GM23338 (cell line): ENCODE data around the gene TOM1L2.

ENCODE experiments used
- CREB1 ChIP-seq: fragments of 250-450 bp; sonication (Bioruptor Pico); IDR thresholded peaks from 2 replicates; pipeline ENCODE4 v1.5.0; 2020; ENCODE audit warnings: low read depth, mild to moderate bottlenecking, moderate library complexity
- EZH2 ChIP-seq: fragments of 200-600 bp; sonication (generic); IDR thresholded peaks from one replicate; pipeline ENCODE4 v1.8.0; 2017; ENCODE audit warnings: antibody characterized with exemption, mild to moderate bottlenecking, low read depth; ENCODE audit not compliant: unreplicated experiment
- EZH2phosphoT487 ChIP-seq: fragments of 200-600 bp; sonication (generic); IDR thresholded peaks from one replicate; pipeline ENCODE4 v1.8.1; 2018; ENCODE audit warnings: antibody characterized with exemption; ENCODE audit not compliant: unreplicated experiment
- JUNB ChIP-seq: IDR thresholded peaks from one replicate; pipeline ENCODE4 v1.6.1; 2016; ENCODE audit warnings: antibody characterized with exemption; ENCODE audit not compliant: unreplicated experiment
- NANOG ChIP-seq: IDR thresholded peaks from 2 replicates; pipeline ENCODE4 v1.6.1; 2016; ENCODE audit warnings: antibody characterized with exemption, borderline replicate concordance
- POLR2AphosphoS5 ChIP-seq: IDR thresholded peaks from 2 replicates; pipeline ENCODE4 v1.6.1; 2016; ENCODE audit warnings: antibody characterized with exemption, low read depth
- STAT1 ChIP-seq: IDR thresholded peaks from one replicate; pipeline ENCODE4 v1.6.1; 2016; ENCODE audit warnings: antibody characterized with exemption; ENCODE audit not compliant: unreplicated experiment
- ZNF114 ChIP-seq: fragments of 250-450 bp; sonication (Bioruptor Pico); IDR thresholded peaks from 2 replicates; pipeline ENCODE4 v1.5.0; 2020; ENCODE audit warnings: mild to moderate bottlenecking, moderate library complexity
- ZNF331 ChIP-seq: fragments of 250-450 bp; sonication (Bioruptor Pico); IDR thresholded peaks from 2 replicates; pipeline ENCODE4 v1.5.0; 2020; ENCODE audit warnings: low read depth, mild to moderate bottlenecking, moderate library complexity
- TF ChIP-seq, protein P1 (sequence below), 2 experiments: fragments of 200-600 bp in 1 of 2; sonication (generic) in 1 of 2; conservative IDR thresholded peaks; 2 replicates each; pipeline versions ENCODE4 v1.5.1 to v1.6.1; 2016 to 2017; ENCODE audit warnings: antibody characterized with exemption in 2 of 2, low read depth in 2 of 2, mild to moderate bottlenecking in 2 of 2, moderate library complexity in 1 of 2
- TF ChIP-seq, protein P2 (sequence below): IDR thresholded peaks from one replicate; pipeline ENCODE4 v1.6.1; 2018; ENCODE audit warnings: antibody characterized with exemption; ENCODE audit not compliant: unreplicated experiment

DNA sequence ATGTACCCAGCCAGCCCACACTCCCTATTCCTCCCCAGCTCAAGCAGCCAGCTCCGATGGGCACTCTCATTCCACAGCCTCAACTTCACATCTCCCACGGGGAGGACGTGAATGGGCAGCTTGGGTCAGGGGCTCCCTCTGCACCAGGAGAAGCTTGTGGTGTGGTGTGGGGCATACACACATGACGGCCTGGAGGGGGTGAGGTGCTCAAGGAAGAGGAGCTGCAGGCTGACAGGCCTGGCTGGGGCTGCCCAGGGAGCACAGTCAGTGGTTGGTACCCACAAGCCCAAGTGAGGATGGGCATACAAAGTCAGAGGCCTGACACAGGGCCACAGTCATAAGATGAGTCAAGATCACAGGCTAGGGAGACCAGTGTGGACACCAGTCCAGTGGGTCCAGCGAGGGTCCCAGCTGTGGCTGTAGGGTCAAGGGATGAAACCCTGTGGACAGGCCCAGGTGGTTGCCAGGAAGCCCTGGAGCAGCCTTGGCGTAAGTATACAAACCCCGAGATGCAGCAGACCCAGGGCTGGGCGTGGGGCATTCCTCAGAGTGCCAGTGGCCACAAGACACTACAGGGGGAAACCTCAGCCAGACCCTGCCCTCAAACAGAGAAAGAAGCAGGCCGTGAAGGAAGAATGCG lies 4.9 kb upstream of the TOM1L2 start:
- TF ChIP-seq, protein P1, sequence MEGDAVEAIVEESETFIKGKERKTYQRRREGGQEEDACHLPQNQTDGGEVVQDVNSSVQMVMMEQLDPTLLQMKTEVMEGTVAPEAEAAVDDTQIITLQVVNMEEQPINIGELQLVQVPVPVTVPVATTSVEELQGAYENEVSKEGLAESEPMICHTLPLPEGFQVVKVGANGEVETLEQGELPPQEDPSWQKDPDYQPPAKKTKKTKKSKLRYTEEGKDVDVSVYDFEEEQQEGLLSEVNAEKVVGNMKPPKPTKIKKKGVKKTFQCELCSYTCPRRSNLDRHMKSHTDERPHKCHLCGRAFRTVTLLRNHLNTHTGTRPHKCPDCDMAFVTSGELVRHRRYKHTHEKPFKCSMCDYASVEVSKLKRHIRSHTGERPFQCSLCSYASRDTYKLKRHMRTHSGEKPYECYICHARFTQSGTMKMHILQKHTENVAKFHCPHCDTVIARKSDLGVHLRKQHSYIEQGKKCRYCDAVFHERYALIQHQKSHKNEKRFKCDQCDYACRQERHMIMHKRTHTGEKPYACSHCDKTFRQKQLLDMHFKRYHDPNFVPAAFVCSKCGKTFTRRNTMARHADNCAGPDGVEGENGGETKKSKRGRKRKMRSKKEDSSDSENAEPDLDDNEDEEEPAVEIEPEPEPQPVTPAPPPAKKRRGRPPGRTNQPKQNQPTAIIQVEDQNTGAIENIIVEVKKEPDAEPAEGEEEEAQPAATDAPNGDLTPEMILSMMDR (conservative IDR thresholded peaks at IDR 0.05; ENCODE audit: low read depth in 2 of 2): no peak
- no peak for TF ChIP-seq POLR2AphosphoS5
- TF ChIP-seq JUNB: no peak
- no peak for TF ChIP-seq EZH2
- TF ChIP-seq, protein P2, sequence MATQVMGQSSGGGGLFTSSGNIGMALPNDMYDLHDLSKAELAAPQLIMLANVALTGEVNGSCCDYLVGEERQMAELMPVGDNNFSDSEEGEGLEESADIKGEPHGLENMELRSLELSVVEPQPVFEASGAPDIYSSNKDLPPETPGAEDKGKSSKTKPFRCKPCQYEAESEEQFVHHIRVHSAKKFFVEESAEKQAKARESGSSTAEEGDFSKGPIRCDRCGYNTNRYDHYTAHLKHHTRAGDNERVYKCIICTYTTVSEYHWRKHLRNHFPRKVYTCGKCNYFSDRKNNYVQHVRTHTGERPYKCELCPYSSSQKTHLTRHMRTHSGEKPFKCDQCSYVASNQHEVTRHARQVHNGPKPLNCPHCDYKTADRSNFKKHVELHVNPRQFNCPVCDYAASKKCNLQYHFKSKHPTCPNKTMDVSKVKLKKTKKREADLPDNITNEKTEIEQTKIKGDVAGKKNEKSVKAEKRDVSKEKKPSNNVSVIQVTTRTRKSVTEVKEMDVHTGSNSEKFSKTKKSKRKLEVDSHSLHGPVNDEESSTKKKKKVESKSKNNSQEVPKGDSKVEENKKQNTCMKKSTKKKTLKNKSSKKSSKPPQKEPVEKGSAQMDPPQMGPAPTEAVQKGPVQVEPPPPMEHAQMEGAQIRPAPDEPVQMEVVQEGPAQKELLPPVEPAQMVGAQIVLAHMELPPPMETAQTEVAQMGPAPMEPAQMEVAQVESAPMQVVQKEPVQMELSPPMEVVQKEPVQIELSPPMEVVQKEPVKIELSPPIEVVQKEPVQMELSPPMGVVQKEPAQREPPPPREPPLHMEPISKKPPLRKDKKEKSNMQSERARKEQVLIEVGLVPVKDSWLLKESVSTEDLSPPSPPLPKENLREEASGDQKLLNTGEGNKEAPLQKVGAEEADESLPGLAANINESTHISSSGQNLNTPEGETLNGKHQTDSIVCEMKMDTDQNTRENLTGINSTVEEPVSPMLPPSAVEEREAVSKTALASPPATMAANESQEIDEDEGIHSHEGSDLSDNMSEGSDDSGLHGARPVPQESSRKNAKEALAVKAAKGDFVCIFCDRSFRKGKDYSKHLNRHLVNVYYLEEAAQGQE: no peak
- no peak for TF ChIP-seq ZNF331 (CRISPR knock-in tag)
- no peak for TF ChIP-seq EZH2phosphoT487
- TF ChIP-seq ZNF114 (CRISPR knock-in tag): no peak
- TF ChIP-seq CREB1: no peak
- no peak for TF ChIP-seq NANOG
- no peak for TF ChIP-seq STAT1
